K562 (cell line): ENCODE results near the gene CLCN6. TPM values are rescaled to one million over a fixed set of nuclear protein-coding genes. Genes with fewer than 3 reads are reported as not detected.

ENCODE experiments used
- ATAC-seq: fragments of 200-7000 bp; cut with Tn5 transposase; 3 replicates; pipeline ENCODE4 v1.9.1; 2020; ENCODE audit warnings: moderate library complexity
- BruUV-seq: library from RNA; stranded (reverse); fragments of 400-500 nt; replicated peaks from 2 replicates; lab custom pipeline; 2021; lab: Mats Ljungman, UMichigan
- CTCF ChIA-PET: fragments of 300-600 bp; formaldehyde crosslinking; extraction: SDS; loops from one replicate; lab custom pipeline; 2021; ENCODE audit warnings: low intra/inter-chr PET ratio; lab: Yijun Ruan, JAX
- POLR2A ChIA-PET: fragments of 300-600, 350-650 bp; sonication (Branson Sonifier 250); formaldehyde crosslinking; extraction: SDS; loops from one replicate; lab custom pipeline; 2021; ENCODE audit warnings: antibody characterized with exemption, inconsistent platforms; lab: Yijun Ruan, JAX
- DNase-seq, 4 experiments: peaks; one replicate each; pipeline versions ENCODE4 v3.0.0 to v3.0.0-alpha.2; 2011 to 2018; ENCODE audit warnings: low spot score in 3 of 4, mixed read lengths in 3 of 4; ENCODE audit errors: extremely low read depth in 1 of 4
- FAIRE-seq: peaks from 2 replicates; lab custom pipeline; 2011; peaks lifted over from hg19 to GRCh38; lab: Jason Lieb, UNC
- H2AFZ ChIP-seq: 2 replicates; pipeline ENCODE4 v1.6.0; 2011; ENCODE audit warnings: low read depth, low read length, control low read depth, inconsistent platforms
- H3K27ac ChIP-seq: fragments of 200-600 bp; 3 replicates; pipeline ENCODE4 v1.8.0; 2011; ENCODE audit warnings: low read depth, mild to moderate bottlenecking, control low read depth, inconsistent platforms, low read length, moderate library complexity, mixed read lengths; ENCODE audit errors: extremely low read depth
- H3K27me3 ChIP-seq, 2 experiments: fragments of 300-600 bp in 1 of 2; 2 replicates in 1 of 2; 3 replicates in 1 of 2; pipeline versions ENCODE4 v1.6.0 to v1.8.0; 2011; ENCODE audit warnings: inconsistent platforms in 2 of 2, low read length in 2 of 2, mild to moderate bottlenecking in 1 of 2, mixed read lengths in 1 of 2, moderate library complexity in 1 of 2; ENCODE audit not compliant: control insufficient read depth in 2 of 2, insufficient read depth in 2 of 2
- H3K36me3 ChIP-seq: fragments of 300-600 bp; 3 replicates; pipeline ENCODE4 v1.8.0; 2011; ENCODE audit warnings: mild to moderate bottlenecking, low read length, inconsistent platforms; ENCODE audit not compliant: control insufficient read depth, insufficient read depth
- H3K4me1 ChIP-seq, 2 experiments: fragments of 200-600 bp in 1 of 2; replicated peaks in 1 of 2; 2 replicates in 1 of 2; 3 replicates in 1 of 2; pipeline versions ENCODE4 v1.5.1 to v1.8.0; 2011; ENCODE audit warnings: inconsistent platforms in 2 of 2, low read length in 2 of 2, mild to moderate bottlenecking in 1 of 2, mixed read lengths in 1 of 2, moderate library complexity in 1 of 2; ENCODE audit not compliant: control insufficient read depth in 2 of 2, insufficient read depth in 2 of 2
- H3K4me2 ChIP-seq: 2 replicates; pipeline ENCODE4 v1.6.1; 2011; ENCODE audit warnings: low read length, control low read depth, inconsistent platforms, mixed read lengths; ENCODE audit not compliant: insufficient read depth
- H3K4me3 ChIP-seq: fragments of 200-600 bp; sonication (generic), shearing (Covaris generic); 2 replicates; pipeline ENCODE4 v1.5.1; 2016; ENCODE audit warnings: control low read depth, inconsistent platforms
- H3K79me2 ChIP-seq: fragments of 200-600 bp; 3 replicates; pipeline ENCODE4 v1.8.0; 2011; ENCODE audit warnings: low read length, inconsistent platforms; ENCODE audit not compliant: control insufficient read depth, insufficient read depth
- H3K9ac ChIP-seq, 2 experiments: 2 replicates each; pipeline versions ENCODE4 v1.6.0 to v1.6.1; 2011; ENCODE audit warnings: low read depth in 2 of 2, low read length in 2 of 2, control low read depth in 1 of 2, inconsistent platforms in 1 of 2, mild to moderate bottlenecking in 1 of 2, mixed read lengths in 1 of 2; ENCODE audit not compliant: insufficient read depth in 1 of 2
- H3K9me1 ChIP-seq: one replicate; pipeline ENCODE4 v1.6.0; 2011; ENCODE audit warnings: inconsistent platforms, mild to moderate bottlenecking, low read length, moderate library complexity; ENCODE audit not compliant: control insufficient read depth, insufficient read depth
- H3K9me3 ChIP-seq: replicated peaks from 2 replicates; pipeline ENCODE4 v1.5.1; 2011; ENCODE audit warnings: low read depth, low read length, inconsistent platforms; ENCODE audit not compliant: control insufficient read depth, insufficient read depth
- H4K20me1 ChIP-seq: replicated peaks from 2 replicates; pipeline ENCODE4 v1.6.1; 2011; ENCODE audit warnings: low read length, inconsistent platforms, mixed read lengths; ENCODE audit not compliant: control insufficient read depth, insufficient read depth
- CBX8 ChIP-seq: fragments of 200-600 bp; sonication (generic); IDR thresholded peaks from 2 replicates; pipeline ENCODE4 v1.6.1; 2012; ENCODE audit warnings: borderline replicate concordance, mixed run types, low read depth, mild to moderate bottlenecking, moderate library complexity, mixed read lengths, low read length, control low read depth, inconsistent platforms; ENCODE audit not compliant: poor library complexity, severe bottlenecking; ENCODE audit errors: extremely low read depth
- FOXM1 ChIP-seq, 2 experiments: fragments of 450-650 bp in 1 of 2; sonication (generic) in 1 of 2; formaldehyde crosslinking in 1 of 2; IDR thresholded peaks; 2 replicates each; pipeline versions ENCODE4 v1.6.1 to v1.9.0; 2017 to 2022; ENCODE audit warnings: low read depth in 2 of 2, mild to moderate bottlenecking in 2 of 2, missing genetic modification reagents in 1 of 2, moderate library complexity in 1 of 2
- GTF2E2 ChIP-seq: fragments of 200-800 bp; sonication (Bioruptor generic); IDR thresholded peaks from 2 replicates; pipeline ENCODE4 v1.6.1; 2016; ENCODE audit warnings: missing genetic modification characterization, missing compliant biosample characterization
- NUFIP1 ChIP-seq: fragments of 450-650 bp; IDR thresholded peaks from 2 replicates; pipeline ENCODE4 v1.6.1; 2018; ENCODE audit not compliant: partially characterized antibody
- POU5F1 ChIP-seq: fragments of 150-350 bp; IDR thresholded peaks from 2 replicates; pipeline ENCODE4 v1.6.1; 2014; ENCODE audit warnings: borderline replicate concordance, low read length, low read depth, mild to moderate bottlenecking; ENCODE audit not compliant: partially characterized antibody
- RBFOX2 ChIP-seq: fragments of 200-400 bp; formaldehyde crosslinking; IDR thresholded peaks from 2 replicates; pipeline ENCODE4 v1.6.1; 2017; ENCODE audit warnings: low read depth, mild to moderate bottlenecking, low read length, moderate library complexity
- RBM14 ChIP-seq: fragments of 200-400 bp; formaldehyde crosslinking; IDR thresholded peaks from 2 replicates; pipeline ENCODE4 v1.6.1; 2018; ENCODE audit warnings: low read depth, mild to moderate bottlenecking, low read length, moderate library complexity, borderline replicate concordance; ENCODE audit not compliant: insufficient read depth
- SMAD4 ChIP-seq: fragments of 250-450 bp; sonication (Bioruptor Pico); conservative IDR thresholded peaks from 2 replicates; pipeline ENCODE4 v1.8.0; 2021; ENCODE audit warnings: inconsistent platforms, mild to moderate bottlenecking, moderate library complexity
- SRSF9 ChIP-seq: fragments of 200-400 bp; formaldehyde crosslinking; IDR thresholded peaks from 2 replicates; pipeline ENCODE4 v1.6.1; 2017; ENCODE audit warnings: low read depth, low read length, borderline replicate concordance
- TEAD2 ChIP-seq: fragments of 450-650 bp; IDR thresholded peaks from 2 replicates; pipeline ENCODE4 v1.6.1; 2016; ENCODE audit warnings: missing genetic modification characterization, control low read depth, missing compliant biosample characterization
- ZBTB11 ChIP-seq, 3 experiments: fragments of 200-800 bp in 1 of 3; fragments of 250-450 bp in 1 of 3; fragments of 450-650 bp in 1 of 3; sonication (Bioruptor Pico) in 1 of 3; sonication (Bioruptor generic) in 1 of 3; formaldehyde crosslinking in 1 of 3; IDR thresholded peaks; 2 replicates each; pipeline versions ENCODE4 v1.6.1 to v1.8.0; 2016 to 2022; ENCODE audit warnings: mild to moderate bottlenecking in 2 of 3, missing genetic modification characterization in 2 of 3, missing compliant biosample characterization in 1 of 3, moderate library complexity in 1 of 3
- WGBS: fragments of 100-300 bp; shearing (Covaris generic); methylation state at CpG from one replicate; pipeline ENCODE4 v1.1.6; 2016; ENCODE audit warnings: low coverage, mixed read lengths; ENCODE audit not compliant: insufficient coverage; ENCODE audit errors: missing lambda C conversion rate; 5-methylcytosine and 5-hydroxymethylcytosine counted together
- in situ Hi-C: fragments of 300-500 bp; cut with MboI; formaldehyde crosslinking; loops from 4 replicates; pipeline ENCODE4 v1.15.0; 2018; ENCODE audit warnings: inconsistent platforms, mixed read lengths
- intact Hi-C: fragments of 100-400 bp; cut with micrococcal nuclease; formaldehyde crosslinking; loops from 2 replicates; pipeline ENCODE4 v1.14.2; 2022
- polyA plus RNA-seq, 8 experiments: library from polyadenylated mRNA; depleted of rRNA in 4 of 8; stranded (reverse) in 5 of 8; unstranded in 3 of 8; fragments of >200 nt; fragmentation: Nextera tagmentation in 2 of 8; fragmentation: Illumina TruSeq in 1 of 8; extraction: Ambion mirVana in 2 of 8; extraction: Trizol in 1 of 8; gene quantifications; 2 replicates each; pipeline versions ENCODE4 v1.2.1 to v1.2.3, GENCODE V29; 2011 to 2014; ENCODE audit warnings: inconsistent platforms in 1 of 8, missing spikeins in 1 of 8
- total RNA-seq, 7 experiments: library from RNA; depleted of rRNA in 6 of 7; stranded (reverse); fragments of >200 nt in 6 of 7; fragmentation: Illumina TruSeq in 2 of 7; extraction: Trizol in 2 of 7; gene quantifications; 2 replicates each; pipeline versions ENCODE4 v1.2.1 to v1.2.3, GENCODE V29; 2011 to 2021; ENCODE audit warnings: low replicate concordance in 1 of 7
- TF ChIP-seq, protein P1 (sequence below): conservative IDR thresholded peaks from 2 replicates; pipeline ENCODE4 v1.6.1; 2011; ENCODE audit warnings: low read depth, mild to moderate bottlenecking, low read length; ENCODE audit not compliant: control insufficient read depth

CLCN6 gene
- total and polyA plus RNA-seq, 9 of the 15 experiments (the other 6 are each of a cell fraction or from before 2014, with no cell fraction given): 2.0 to 21.8 (median 13.6) TPM

DNA sequence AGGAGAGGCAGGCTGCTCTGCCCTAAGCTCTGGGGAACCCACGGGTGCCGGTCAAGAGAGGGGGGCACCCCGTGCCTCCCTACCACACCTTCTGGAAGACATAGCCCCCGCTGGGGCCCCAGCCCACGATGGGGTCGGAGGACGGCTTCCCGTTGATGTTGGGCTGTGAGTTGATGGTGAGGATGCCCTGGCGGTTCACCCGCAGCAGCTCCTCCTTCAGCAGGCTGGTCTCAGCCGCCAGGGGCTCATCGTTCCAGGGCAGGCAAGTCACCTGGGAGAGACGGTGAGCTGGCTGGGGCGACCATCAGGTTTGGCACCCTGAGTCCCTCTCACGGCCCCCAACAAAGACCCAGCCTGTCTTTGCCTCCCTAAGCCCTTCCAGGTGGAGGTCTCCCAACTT lies 12.2 kb upstream of the CLCN6 start (continued):
- TF ChIP-seq, protein P1, sequence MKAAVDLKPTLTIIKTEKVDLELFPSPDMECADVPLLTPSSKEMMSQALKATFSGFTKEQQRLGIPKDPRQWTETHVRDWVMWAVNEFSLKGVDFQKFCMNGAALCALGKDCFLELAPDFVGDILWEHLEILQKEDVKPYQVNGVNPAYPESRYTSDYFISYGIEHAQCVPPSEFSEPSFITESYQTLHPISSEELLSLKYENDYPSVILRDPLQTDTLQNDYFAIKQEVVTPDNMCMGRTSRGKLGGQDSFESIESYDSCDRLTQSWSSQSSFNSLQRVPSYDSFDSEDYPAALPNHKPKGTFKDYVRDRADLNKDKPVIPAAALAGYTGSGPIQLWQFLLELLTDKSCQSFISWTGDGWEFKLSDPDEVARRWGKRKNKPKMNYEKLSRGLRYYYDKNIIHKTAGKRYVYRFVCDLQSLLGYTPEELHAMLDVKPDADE: 0 out of 2 replicates have a peak, but pooled peaks have one; percentile 17

DNA sequence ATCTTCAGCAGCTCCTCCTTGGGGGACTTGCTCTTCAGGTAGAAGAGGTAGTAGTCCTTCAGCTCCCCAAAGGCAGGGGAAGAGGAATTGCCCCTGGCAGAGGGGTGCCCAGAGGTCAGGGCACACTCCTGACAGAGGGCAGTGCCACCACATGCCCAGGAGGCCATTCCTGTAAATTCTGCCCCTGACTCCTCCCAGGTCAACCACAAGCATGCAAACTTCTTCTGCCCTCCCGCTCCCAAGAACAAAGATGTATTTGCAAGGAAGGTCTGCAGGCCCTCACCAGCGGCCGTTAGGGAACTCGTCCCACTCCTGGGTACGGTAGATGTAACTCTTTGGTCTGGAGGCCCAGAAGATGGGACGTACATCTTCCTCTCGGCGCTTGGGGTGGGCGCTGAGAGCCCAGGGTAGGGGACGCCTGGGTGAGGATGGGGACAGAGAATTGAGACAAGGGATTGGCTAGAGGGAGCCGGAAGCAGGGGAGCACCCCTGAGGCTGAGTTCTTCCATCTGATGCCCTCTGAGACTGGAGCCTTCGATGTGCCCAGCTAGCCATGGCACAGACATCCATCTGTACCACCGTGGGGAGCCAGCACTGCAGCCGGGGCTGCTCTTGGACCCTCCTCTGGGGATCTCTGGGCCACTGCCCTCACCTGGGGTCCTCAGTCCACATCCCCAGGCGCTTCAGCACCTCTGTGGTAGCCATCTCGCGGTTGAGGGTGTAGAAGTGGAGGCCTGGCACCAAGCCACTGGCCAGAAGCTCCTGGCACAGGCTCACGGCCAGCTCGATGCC lies 11.3 kb upstream of the CLCN6 start:
- Histone ChIP-seq H3K9me1 (no peaks in the 10 kb centered on the region), H3K9me3 (no peaks in the 10 kb centered on the region), H3K79me2 (peaks cover 43% of the 10 kb centered on the region), H3K4me2 (0 out of 2 replicates have a peak overlapping the region, but pooled peaks have one; percentile 81), H2AFZ (no peak overlapping the region), H3K36me3 (peaks cover 82% of the 10 kb centered on the region), H3K27me3 (no peaks in the 10 kb centered on the region), H3K4me1 (peaks cover 78 to 84% of the 10 kb centered on the region in 2 experiments), H3K4me3 (no peak overlapping the region), H3K9ac (peak overlapping the region; percentile 54 to 80; a peak in 3 of 4 replicates), H4K20me1 (no peaks in the 10 kb centered on the region), H3K27ac (no peak overlapping the region; the same call in 2 of the 3 replicates)
- intact Hi-C loops: loop anchor here (5.0 kb wide), 1 partner anchor 57 kb away; the partner anchor contains the start of gene AGTRAP
- peak in 1 of 4 experiments; percentile 9 for DNase-seq
- in situ Hi-C loops: no loop called here
- ChIA-PET POLR2A (interaction anchor here (0.6 to 10.5 kb wide), 13 partner anchors 7 to 320 kb away, joined by 3 to 115 read pairs (median 4); partner anchors contain the start of genes CLCN6 and MTHFR), CTCF (no interaction called here)
- BruUV-seq: no TSS peak
- ATAC-seq: no peak
- no peak for FAIRE-seq
- 96% methylated on average over 19 of the region's 19 CpGs for WGBS
- no peak for TF ChIP-seq SRSF9
- no peak for TF ChIP-seq CBX8
- TF ChIP-seq FOXM1 (IDR thresholded peaks at IDR 0.05; ENCODE audit: low read depth): no peak
- TF ChIP-seq FOXM1 (CRISPR knock-in tag; IDR thresholded peaks at IDR 0.05; ENCODE audit: low read depth): no peak
- peak; percentile 23; the same call in 1 of the 2 replicates for TF ChIP-seq SMAD4 (CRISPR knock-in tag)
- no peak for TF ChIP-seq POU5F1
- no peak for TF ChIP-seq RBM14
- peak; percentile 83 for TF ChIP-seq RBFOX2
- TF ChIP-seq GTF2E2 (tag): no peak
- TF ChIP-seq TEAD2 (tag): no peak
- TF ChIP-seq NUFIP1: no peak
- TF ChIP-seq ZBTB11 (CRISPR knock-in tag; IDR thresholded peaks at IDR 0.05): no peak
